NT2/D1 (cell line): ENCODE results near the gene CYP4A22.

Experiments
- DNase-seq: peaks from one replicate; pipeline ENCODE4 v3.0.0-alpha.2; 2011; ENCODE audit warnings: low read depth, low spot score
- H3K27me3 ChIP-seq: 2 replicates; pipeline ENCODE4 v1.6.0; 2011; ENCODE audit warnings: mild to moderate bottlenecking; ENCODE audit not compliant: insufficient read length, insufficient read depth
- H3K36me3 ChIP-seq: 2 replicates; pipeline ENCODE4 v1.6.1; 2011; ENCODE audit warnings: mild to moderate bottlenecking, low read length, mixed read lengths; ENCODE audit not compliant: insufficient read depth, insufficient read length
- H3K4me1 ChIP-seq: 2 replicates; pipeline ENCODE4 v1.5.1; 2011; ENCODE audit not compliant: insufficient read depth, insufficient read length
- H3K4me3 ChIP-seq: 2 replicates; pipeline ENCODE4 v1.5.1; 2011; ENCODE audit warnings: low read depth; ENCODE audit not compliant: insufficient read length
- H3K9ac ChIP-seq: 2 replicates; pipeline ENCODE4 v1.6.0; 2011; ENCODE audit warnings: low read depth; ENCODE audit not compliant: insufficient read length
- H3K9me3 ChIP-seq: 2 replicates; pipeline ENCODE4 v1.5.1; 2011; ENCODE audit warnings: mild to moderate bottlenecking, low read length; ENCODE audit not compliant: insufficient read depth
- SUZ12 ChIP-seq: IDR thresholded peaks from 2 replicates; pipeline ENCODE4 v1.6.1; 2011; ENCODE audit not compliant: insufficient read length, insufficient read depth; ENCODE audit errors: extremely low read depth
- YY1 ChIP-seq: IDR thresholded peaks from 2 replicates; pipeline ENCODE4 v1.6.1; 2011; ENCODE audit not compliant: insufficient read length, insufficient read depth
- ZNF274 ChIP-seq: IDR thresholded peaks from 2 replicates; pipeline ENCODE4 v1.6.1; 2011; ENCODE audit warnings: mild to moderate bottlenecking, low read depth, low read length

CYP4A22 gene

GRCh38 chr1:47184822-47185677 is 47.8 kb downstream of the CYP4A22 start:
- Histone ChIP-seq H3K9me3 (no peaks in the 10 kb centered on the region; the same call in 1 of the 2 replicates), H3K27me3 (peaks cover 3% of the 10 kb centered on the region), H3K9ac (no peak overlapping the region), H3K4me3 (no peak overlapping the region), H3K4me1 (peaks cover 22% of the 10 kb centered on the region), H3K36me3 (no peaks in the 10 kb centered on the region)
- DNase-seq = no peak
- TF ChIP-seq YY1 (no peak), ZNF274 (no peak), SUZ12 (no peak)

- Histone ChIP-seq H3K4me3 (no peak overlapping the region), H3K4me1 (peaks cover 32% of the 10 kb centered on the region), H3K36me3 (no peaks in the 10 kb centered on the region), H3K9me3 (no peaks in the 10 kb centered on the region; the same call in 1 of the 2 replicates), H3K27me3 (no peaks in the 10 kb centered on the region), H3K9ac (no peak overlapping the region)
- no peak for TF ChIP-seq YY1
- TF ChIP-seq SUZ12 = no peak
- no peak for TF ChIP-seq ZNF274
- no peak for DNase-seq
Observed at GRCh38 chr1:47186267-47187185, 49.3 kb downstream of the CYP4A22 start.

- Histone ChIP-seq H3K4me3 (no peak overlapping the region), H3K9me3 (no peaks in the 10 kb centered on the region; the same call in 1 of the 2 replicates), H3K4me1 (peaks cover 33% of the 10 kb centered on the region), H3K36me3 (no peaks in the 10 kb centered on the region), H3K9ac (no peak overlapping the region), H3K27me3 (no peaks in the 10 kb centered on the region)
- no peak for DNase-seq
- no peak for TF ChIP-seq YY1
- no peak for TF ChIP-seq SUZ12
- TF ChIP-seq ZNF274 = no peak
Observed at GRCh38 chr1:47187231-47187925, 50.1 kb downstream of the CYP4A22 start.

- Histone ChIP-seq H3K4me1 (peaks cover 36% of the 10 kb centered on the region), H3K27me3 (no peaks in the 10 kb centered on the region), H3K36me3 (no peaks in the 10 kb centered on the region), H3K4me3 (no peak overlapping the region), H3K9ac (no peak overlapping the region), H3K9me3 (no peaks in the 10 kb centered on the region; the same call in 1 of the 2 replicates)
- no peak for DNase-seq
- TF ChIP-seq ZNF274 = no peak
- TF ChIP-seq SUZ12 = no peak
- TF ChIP-seq YY1 = no peak
Observed at GRCh38 chr1:47187926-47188250, 50.6 kb downstream of the CYP4A22 start.

- H3K9me3 ChIP-seq = no peaks in the 10 kb centered on the region; the same call in 1 of the 2 replicates
- H3K9ac ChIP-seq = no peak overlapping the region
- no peak for DNase-seq
- H3K4me3 ChIP-seq = no peak overlapping the region
- TF ChIP-seq SUZ12 = no peak
- no peak for TF ChIP-seq ZNF274
- no peak for TF ChIP-seq YY1
- no peaks in the 10 kb centered on the region for H3K27me3 ChIP-seq
- peaks cover 27% of the 10 kb centered on the region for H3K4me1 ChIP-seq
- H3K36me3 ChIP-seq = no peaks in the 10 kb centered on the region
Observed at GRCh38 chr1:47188791-47189785, 51.8 kb downstream of the CYP4A22 start.
